HEK293 (cell line): ENCODE data around the gene TMEM171.

Experiments used
- CTCF ChIA-PET: fragments of 350-600 bp; formaldehyde crosslinking; extraction: SDS; loops from one replicate; lab custom pipeline; 2021; ENCODE audit warnings: antibody characterized with exemption; lab: Yijun Ruan, JAX
- POLR2A ChIA-PET: fragments of 300-600 bp; formaldehyde crosslinking; extraction: SDS; loops from one replicate; lab custom pipeline; 2020; ENCODE audit warnings: antibody characterized with exemption, inconsistent platforms; lab: Yijun Ruan, JAX
- H3K27ac ChIP-seq: fragments of 200-500 bp; sonication (Bioruptor generic); 2 replicates; pipeline ENCODE4 v1.5.1; 2014; ENCODE audit warnings: low read depth, low read length, control low read depth, inconsistent platforms; ENCODE audit errors: extremely low read depth
- H3K36me3 ChIP-seq, 2 experiments: fragments of 200-500 bp in 1 of 2; sonication (Bioruptor generic) in 1 of 2; 1 replicate in 1 of 2; 2 replicates in 1 of 2; pipeline ENCODE4 v1.5.1; 2014 to 2017; ENCODE audit warnings: inconsistent platforms in 2 of 2, low read length in 2 of 2; ENCODE audit not compliant: control insufficient read depth in 2 of 2, insufficient read depth in 1 of 2
- H3K4me1 ChIP-seq: fragments of 200-500 bp; sonication (Bioruptor generic); 2 replicates; pipeline ENCODE4 v1.5.1; 2014; ENCODE audit warnings: mild to moderate bottlenecking, low read length, inconsistent platforms; ENCODE audit not compliant: control insufficient read depth, insufficient read depth
- H3K4me3 ChIP-seq: 2 replicates; pipeline ENCODE4 v1.5.1; 2011; ENCODE audit warnings: low read depth, mild to moderate bottlenecking, control low read depth, low read length, moderate library complexity
- H3K9me3 ChIP-seq: fragments of 200-500 bp; sonication (Bioruptor generic); 2 replicates; pipeline ENCODE4 v1.5.1; 2014; ENCODE audit warnings: low read depth, low read length, inconsistent platforms; ENCODE audit not compliant: control insufficient read depth, insufficient read depth
- EGR2 ChIP-seq: fragments of 450-650 bp; formaldehyde crosslinking; IDR thresholded peaks from 2 replicates; pipeline ENCODE4 v1.5.1; 2016; ENCODE audit warnings: low read depth, missing biosample characterization, missing genetic modification characterization
- ZEB2 ChIP-seq: fragments of 450-650 bp; formaldehyde crosslinking; IDR thresholded peaks from 2 replicates; pipeline ENCODE4 v1.5.1; 2016; ENCODE audit warnings: missing biosample characterization, missing genetic modification characterization
- ZFHX2 ChIP-seq: fragments of 450-650 bp; formaldehyde crosslinking; conservative IDR thresholded peaks from 2 replicates; pipeline ENCODE4 v1.5.1; 2016; ENCODE audit warnings: missing biosample characterization, missing genetic modification characterization
- ZNF138 ChIP-seq: fragments of 450-650 bp; formaldehyde crosslinking; IDR thresholded peaks from 2 replicates; pipeline ENCODE4 v1.5.1; 2016; ENCODE audit warnings: missing biosample characterization, missing genetic modification characterization, borderline replicate concordance
- ZNF2 ChIP-seq: fragments of 450-650 bp; formaldehyde crosslinking; IDR thresholded peaks from 2 replicates; pipeline ENCODE4 v1.5.1; 2016; ENCODE audit warnings: missing biosample characterization, missing genetic modification characterization
- ZNF335 ChIP-seq: fragments of 450-650 bp; formaldehyde crosslinking; conservative IDR thresholded peaks from 2 replicates; pipeline ENCODE4 v1.5.1; 2016; ENCODE audit warnings: missing biosample characterization, missing genetic modification characterization
- ZNF404 ChIP-seq: fragments of 450-650 bp; formaldehyde crosslinking; IDR thresholded peaks from 2 replicates; pipeline ENCODE4 v1.5.1; 2017; ENCODE audit warnings: missing biosample characterization, missing genetic modification characterization
- ZNF510 ChIP-seq: fragments of 450-650 bp; formaldehyde crosslinking; IDR thresholded peaks from 2 replicates; pipeline ENCODE4 v1.5.1; 2018; ENCODE audit warnings: mild to moderate bottlenecking, missing genetic modification characterization, missing biosample characterization; ENCODE audit not compliant: insufficient replicate concordance
- ZNF548 ChIP-seq: fragments of 450-650 bp; formaldehyde crosslinking; IDR thresholded peaks from 2 replicates; pipeline ENCODE4 v1.5.1; 2016; ENCODE audit warnings: missing biosample characterization, missing genetic modification characterization
- ZNF560 ChIP-seq: fragments of 450-650 bp; formaldehyde crosslinking; IDR thresholded peaks from 2 replicates; pipeline ENCODE4 v1.5.1; 2017; ENCODE audit warnings: missing biosample characterization, missing genetic modification characterization, borderline replicate concordance
- ZNF658 ChIP-seq: fragments of 450-650 bp; formaldehyde crosslinking; IDR thresholded peaks from 2 replicates; pipeline ENCODE4; 2016; ENCODE audit warnings: missing biosample characterization, missing genetic modification characterization
- ZNF670 ChIP-seq: fragments of 450-650 bp; formaldehyde crosslinking; IDR thresholded peaks from 2 replicates; pipeline ENCODE4 v1.5.1; 2016; ENCODE audit warnings: missing biosample characterization, missing genetic modification characterization, low read depth
- ZNF76 ChIP-seq: fragments of 450-650 bp; formaldehyde crosslinking; IDR thresholded peaks from 2 replicates; pipeline ENCODE4; 2016; ENCODE audit warnings: low read depth, missing biosample characterization, missing genetic modification characterization, borderline replicate concordance
- ZNF776 ChIP-seq: fragments of 450-650 bp; formaldehyde crosslinking; IDR thresholded peaks from 2 replicates; pipeline ENCODE4 v1.5.0; 2017; ENCODE audit warnings: missing biosample characterization, missing genetic modification characterization, borderline replicate concordance
- TF ChIP-seq, protein P1 (sequence below): fragments of 450-650 bp; formaldehyde crosslinking; IDR thresholded peaks from 2 replicates; pipeline ENCODE4 v1.5.1; 2016; ENCODE audit warnings: missing biosample characterization, missing genetic modification characterization, borderline replicate concordance
- TF ChIP-seq, protein P2 (sequence below): IDR thresholded peaks from 2 replicates; pipeline ENCODE4 v1.6.1; 2011; ENCODE audit warnings: mild to moderate bottlenecking, low read depth, low read length, borderline replicate concordance
- TF ChIP-seq, protein P3 (sequence below): fragments of 450-650 bp; formaldehyde crosslinking; IDR thresholded peaks from 2 replicates; pipeline ENCODE4 v1.5.1; 2016; ENCODE audit warnings: missing biosample characterization, missing genetic modification characterization
- TF ChIP-seq, protein P4 (sequence below): fragments of 450-650 bp; formaldehyde crosslinking; IDR thresholded peaks from 2 replicates; pipeline ENCODE4 v1.5.1; 2016; ENCODE audit warnings: missing biosample characterization, missing genetic modification characterization
- TF ChIP-seq, protein P5 (sequence below): fragments of 450-650 bp; IDR thresholded peaks from 2 replicates; pipeline ENCODE4 v1.5.1; 2018; ENCODE audit warnings: missing biosample characterization, mild to moderate bottlenecking, missing genetic modification characterization
- TF ChIP-seq, protein P6 (sequence below): fragments of 450-650 bp; formaldehyde crosslinking; IDR thresholded peaks from 2 replicates; pipeline ENCODE4 v1.5.1; 2017; ENCODE audit warnings: missing biosample characterization, missing genetic modification characterization
- TF ChIP-seq, protein P7 (sequence below): fragments of 450-650 bp; formaldehyde crosslinking; IDR thresholded peaks from 2 replicates; pipeline ENCODE4 v1.5.1; 2016; ENCODE audit warnings: missing biosample characterization, missing genetic modification characterization

TMEM171 gene

DNA sequence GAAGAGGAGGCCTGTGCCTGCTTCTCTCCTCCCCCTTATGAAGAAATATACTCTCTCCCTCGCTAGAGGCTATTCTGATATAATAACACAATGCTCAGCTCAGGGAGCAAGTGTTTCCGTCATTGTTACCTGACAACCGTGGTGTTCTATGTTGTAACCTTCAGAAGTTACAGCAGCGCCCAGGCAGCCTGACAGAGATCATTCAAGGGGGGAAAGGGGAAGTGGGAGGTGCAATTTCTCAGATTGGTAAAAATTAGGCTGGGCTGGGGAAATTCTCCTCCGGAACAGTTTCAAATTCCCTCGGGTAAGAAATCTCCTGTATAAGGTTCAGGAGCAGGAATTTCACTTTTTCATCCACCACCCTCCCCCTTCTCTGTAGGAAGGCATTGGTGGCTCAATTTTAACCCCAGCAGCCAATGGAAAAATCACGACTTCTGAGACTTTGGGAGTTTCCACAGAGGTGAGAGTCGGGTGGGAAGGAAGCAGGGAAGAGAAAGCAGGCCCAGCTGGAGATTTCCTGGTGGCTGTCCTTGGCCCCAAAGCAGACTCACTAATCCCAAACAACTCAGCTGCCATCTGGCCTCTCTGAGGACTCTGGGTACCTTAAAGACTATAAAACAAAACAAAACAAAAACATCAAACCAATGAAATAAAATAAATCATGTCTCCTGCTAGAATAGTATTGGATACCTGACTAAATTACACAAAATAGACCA, 53.9 kb downstream of the TMEM171 start (continued):
- no peak for TF ChIP-seq ZNF138
- TF ChIP-seq ZFHX2 (tag by site-specific recombination), result no peak
- TF ChIP-seq ZNF76 (tag by site-specific recombination), result no peak
- no peak for TF ChIP-seq ZNF510 (tag by site-specific recombination)
- no peak for TF ChIP-seq ZNF560 (tag by site-specific recombination)
- no peak for TF ChIP-seq ZNF670
- TF ChIP-seq, protein P1, sequence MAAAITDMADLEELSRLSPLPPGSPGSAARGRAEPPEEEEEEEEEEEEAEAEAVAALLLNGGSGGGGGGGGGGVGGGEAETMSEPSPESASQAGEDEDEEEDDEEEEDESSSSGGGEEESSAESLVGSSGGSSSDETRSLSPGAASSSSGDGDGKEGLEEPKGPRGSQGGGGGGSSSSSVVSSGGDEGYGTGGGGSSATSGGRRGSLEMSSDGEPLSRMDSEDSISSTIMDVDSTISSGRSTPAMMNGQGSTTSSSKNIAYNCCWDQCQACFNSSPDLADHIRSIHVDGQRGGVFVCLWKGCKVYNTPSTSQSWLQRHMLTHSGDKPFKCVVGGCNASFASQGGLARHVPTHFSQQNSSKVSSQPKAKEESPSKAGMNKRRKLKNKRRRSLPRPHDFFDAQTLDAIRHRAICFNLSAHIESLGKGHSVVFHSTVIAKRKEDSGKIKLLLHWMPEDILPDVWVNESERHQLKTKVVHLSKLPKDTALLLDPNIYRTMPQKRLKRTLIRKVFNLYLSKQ (tag by site-specific recombination), result no peak

DNA sequence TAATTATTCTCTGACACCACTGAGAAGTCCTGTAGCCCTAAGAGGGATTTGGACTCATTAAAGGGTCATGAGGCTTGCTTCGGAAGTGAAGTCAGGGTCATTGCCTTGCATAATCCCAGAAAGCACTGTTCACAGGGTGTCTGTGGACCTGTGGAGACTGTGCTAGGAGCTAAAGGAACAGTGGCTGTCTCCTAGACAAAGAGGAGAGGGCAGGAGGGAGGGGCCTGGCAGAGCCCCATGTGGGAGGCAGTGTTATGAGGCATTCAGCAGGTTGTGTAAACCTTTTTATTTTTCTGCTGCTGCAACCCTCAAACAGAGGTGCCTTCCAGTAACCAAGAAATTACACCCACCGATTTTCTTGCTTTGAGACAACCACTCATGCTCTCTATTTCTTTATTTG, 55.9 kb downstream of the TMEM171 start:
- Histone ChIP-seq H3K27ac (no peak overlapping the region), H3K4me1 (no peaks in the 10 kb centered on the region), H3K9me3 (no peaks in the 10 kb centered on the region), H3K36me3 (no peaks in the 10 kb centered on the region), H3K4me3 (no peak overlapping the region)
- POLR2A ChIA-PET, result no interaction called here
- CTCF ChIA-PET, result interaction anchor here (1.4 kb wide), 1 partner anchor 40 kb away, joined by 7 read pairs; no protein-coding TSS in a partner anchor
- TF ChIP-seq ZNF776 (tag by site-specific recombination) (no peak), ZNF404 (tag by site-specific recombination) (no peak), ZNF335 (tag by site-specific recombination) (no peak), ZNF548 (no peak), EGR2 (tag by site-specific recombination) (no peak), ZNF2 (tag by site-specific recombination) (no peak), ZEB2 (tag by site-specific recombination) (no peak), ZNF658 (tag by site-specific recombination) (no peak), ZNF138 (no peak)
- TF ChIP-seq, protein P2, sequence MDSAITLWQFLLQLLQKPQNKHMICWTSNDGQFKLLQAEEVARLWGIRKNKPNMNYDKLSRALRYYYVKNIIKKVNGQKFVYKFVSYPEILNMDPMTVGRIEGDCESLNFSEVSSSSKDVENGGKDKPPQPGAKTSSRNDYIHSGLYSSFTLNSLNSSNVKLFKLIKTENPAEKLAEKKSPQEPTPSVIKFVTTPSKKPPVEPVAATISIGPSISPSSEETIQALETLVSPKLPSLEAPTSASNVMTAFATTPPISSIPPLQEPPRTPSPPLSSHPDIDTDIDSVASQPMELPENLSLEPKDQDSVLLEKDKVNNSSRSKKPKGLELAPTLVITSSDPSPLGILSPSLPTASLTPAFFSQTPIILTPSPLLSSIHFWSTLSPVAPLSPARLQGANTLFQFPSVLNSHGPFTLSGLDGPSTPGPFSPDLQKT, result no peak
- TF ChIP-seq, protein P3, sequence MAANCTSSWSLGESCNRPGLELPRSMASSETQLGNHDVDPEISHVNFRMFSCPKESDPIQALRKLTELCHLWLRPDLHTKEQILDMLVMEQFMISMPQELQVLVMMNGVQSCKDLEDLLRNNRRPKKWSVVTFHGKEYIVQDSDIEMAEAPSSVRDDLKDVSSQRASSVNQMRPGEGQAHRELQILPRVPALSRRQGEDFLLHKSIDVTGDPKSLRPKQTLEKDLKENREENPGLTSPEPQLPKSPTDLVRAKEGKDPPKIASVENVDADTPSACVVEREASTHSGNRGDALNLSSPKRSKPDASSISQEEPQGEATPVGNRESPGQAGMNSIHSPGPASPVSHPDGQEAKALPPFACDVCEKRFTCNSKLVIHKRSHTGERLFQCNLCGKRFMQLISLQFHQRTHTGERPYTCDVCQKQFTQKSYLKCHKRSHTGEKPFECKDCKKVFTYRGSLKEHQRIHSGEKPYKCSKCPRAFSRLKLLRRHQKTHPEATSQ (tag by site-specific recombination), result no peak
- TF ChIP-seq, protein P4, sequence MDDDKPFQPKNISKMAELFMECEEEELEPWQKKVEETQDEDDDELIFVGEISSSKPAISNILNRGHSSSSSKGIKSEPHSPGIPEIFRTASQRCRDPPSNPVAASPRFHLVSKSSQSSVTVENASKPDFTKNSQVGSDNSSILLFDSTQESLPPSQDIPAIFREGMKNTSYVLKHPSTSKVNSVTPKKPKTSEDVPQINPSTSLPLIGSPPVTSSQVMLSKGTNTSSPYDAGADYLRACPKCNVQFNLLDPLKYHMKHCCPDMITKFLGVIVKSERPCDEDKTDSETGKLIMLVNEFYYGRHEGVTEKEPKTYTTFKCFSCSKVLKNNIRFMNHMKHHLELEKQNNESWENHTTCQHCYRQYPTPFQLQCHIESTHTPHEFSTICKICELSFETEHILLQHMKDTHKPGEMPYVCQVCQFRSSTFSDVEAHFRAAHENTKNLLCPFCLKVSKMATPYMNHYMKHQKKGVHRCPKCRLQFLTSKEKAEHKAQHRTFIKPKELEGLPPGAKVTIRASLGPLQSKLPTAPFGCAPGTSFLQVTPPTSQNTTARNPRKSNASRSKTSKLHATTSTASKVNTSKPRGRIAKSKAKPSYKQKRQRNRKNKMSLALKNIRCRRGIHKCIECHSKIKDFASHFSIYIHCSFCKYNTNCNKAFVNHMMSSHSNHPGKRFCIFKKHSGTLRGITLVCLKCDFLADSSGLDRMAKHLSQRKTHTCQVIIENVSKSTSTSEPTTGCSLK (tag by site-specific recombination), result no peak
- TF ChIP-seq, protein P5, sequence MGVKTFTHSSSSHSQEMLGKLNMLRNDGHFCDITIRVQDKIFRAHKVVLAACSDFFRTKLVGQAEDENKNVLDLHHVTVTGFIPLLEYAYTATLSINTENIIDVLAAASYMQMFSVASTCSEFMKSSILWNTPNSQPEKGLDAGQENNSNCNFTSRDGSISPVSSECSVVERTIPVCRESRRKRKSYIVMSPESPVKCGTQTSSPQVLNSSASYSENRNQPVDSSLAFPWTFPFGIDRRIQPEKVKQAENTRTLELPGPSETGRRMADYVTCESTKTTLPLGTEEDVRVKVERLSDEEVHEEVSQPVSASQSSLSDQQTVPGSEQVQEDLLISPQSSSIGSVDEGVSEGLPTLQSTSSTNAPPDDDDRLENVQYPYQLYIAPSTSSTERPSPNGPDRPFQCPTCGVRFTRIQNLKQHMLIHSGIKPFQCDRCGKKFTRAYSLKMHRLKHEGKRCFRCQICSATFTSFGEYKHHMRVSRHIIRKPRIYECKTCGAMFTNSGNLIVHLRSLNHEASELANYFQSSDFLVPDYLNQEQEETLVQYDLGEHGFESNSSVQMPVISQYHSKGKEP (tag by site-specific recombination), result no peak
- TF ChIP-seq, protein P6, sequence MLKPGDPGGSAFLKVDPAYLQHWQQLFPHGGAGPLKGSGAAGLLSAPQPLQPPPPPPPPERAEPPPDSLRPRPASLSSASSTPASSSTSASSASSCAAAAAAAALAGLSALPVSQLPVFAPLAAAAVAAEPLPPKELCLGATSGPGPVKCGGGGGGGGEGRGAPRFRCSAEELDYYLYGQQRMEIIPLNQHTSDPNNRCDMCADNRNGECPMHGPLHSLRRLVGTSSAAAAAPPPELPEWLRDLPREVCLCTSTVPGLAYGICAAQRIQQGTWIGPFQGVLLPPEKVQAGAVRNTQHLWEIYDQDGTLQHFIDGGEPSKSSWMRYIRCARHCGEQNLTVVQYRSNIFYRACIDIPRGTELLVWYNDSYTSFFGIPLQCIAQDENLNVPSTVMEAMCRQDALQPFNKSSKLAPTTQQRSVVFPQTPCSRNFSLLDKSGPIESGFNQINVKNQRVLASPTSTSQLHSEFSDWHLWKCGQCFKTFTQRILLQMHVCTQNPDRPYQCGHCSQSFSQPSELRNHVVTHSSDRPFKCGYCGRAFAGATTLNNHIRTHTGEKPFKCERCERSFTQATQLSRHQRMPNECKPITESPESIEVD (tag by site-specific recombination), result no peak
- TF ChIP-seq, protein P7, sequence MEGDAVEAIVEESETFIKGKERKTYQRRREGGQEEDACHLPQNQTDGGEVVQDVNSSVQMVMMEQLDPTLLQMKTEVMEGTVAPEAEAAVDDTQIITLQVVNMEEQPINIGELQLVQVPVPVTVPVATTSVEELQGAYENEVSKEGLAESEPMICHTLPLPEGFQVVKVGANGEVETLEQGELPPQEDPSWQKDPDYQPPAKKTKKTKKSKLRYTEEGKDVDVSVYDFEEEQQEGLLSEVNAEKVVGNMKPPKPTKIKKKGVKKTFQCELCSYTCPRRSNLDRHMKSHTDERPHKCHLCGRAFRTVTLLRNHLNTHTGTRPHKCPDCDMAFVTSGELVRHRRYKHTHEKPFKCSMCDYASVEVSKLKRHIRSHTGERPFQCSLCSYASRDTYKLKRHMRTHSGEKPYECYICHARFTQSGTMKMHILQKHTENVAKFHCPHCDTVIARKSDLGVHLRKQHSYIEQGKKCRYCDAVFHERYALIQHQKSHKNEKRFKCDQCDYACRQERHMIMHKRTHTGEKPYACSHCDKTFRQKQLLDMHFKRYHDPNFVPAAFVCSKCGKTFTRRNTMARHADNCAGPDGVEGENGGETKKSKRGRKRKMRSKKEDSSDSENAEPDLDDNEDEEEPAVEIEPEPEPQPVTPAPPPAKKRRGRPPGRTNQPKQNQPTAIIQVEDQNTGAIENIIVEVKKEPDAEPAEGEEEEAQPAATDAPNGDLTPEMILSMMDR (tag by site-specific recombination), result no peak
